K562 (cell line): ENCODE data around the gene MAPK4. TPM values are rescaled to one million over a fixed set of nuclear protein-coding genes. Genes with fewer than 3 reads are reported as not detected.

ENCODE experiments used
- ATAC-seq: fragments of 200-7000 bp; cut with Tn5 transposase; 3 replicates; pipeline ENCODE4 v1.9.1; 2020; ENCODE audit warnings: moderate library complexity
- BruUV-seq: library from RNA; stranded (reverse); fragments of 400-500 nt; replicated peaks from 2 replicates; lab custom pipeline; 2021; lab: Mats Ljungman, UMichigan
- CTCF ChIA-PET: fragments of 300-600 bp; formaldehyde crosslinking; extraction: SDS; loops from one replicate; lab custom pipeline; 2021; ENCODE audit warnings: low intra/inter-chr PET ratio; lab: Yijun Ruan, JAX
- POLR2A ChIA-PET: fragments of 300-600, 350-650 bp; sonication (Branson Sonifier 250); formaldehyde crosslinking; extraction: SDS; loops from one replicate; lab custom pipeline; 2021; ENCODE audit warnings: antibody characterized with exemption, inconsistent platforms; lab: Yijun Ruan, JAX
- DNase-seq, 4 experiments: peaks; one replicate each; pipeline versions ENCODE4 v3.0.0 to v3.0.0-alpha.2; 2011 to 2018; ENCODE audit warnings: low spot score in 3 of 4, mixed read lengths in 3 of 4; ENCODE audit errors: extremely low read depth in 1 of 4
- FAIRE-seq: peaks from 2 replicates; lab custom pipeline; 2011; peaks lifted over from hg19 to GRCh38; lab: Jason Lieb, UNC
- H2AFZ ChIP-seq: 2 replicates; pipeline ENCODE4 v1.6.0; 2011; ENCODE audit warnings: low read depth, low read length, control low read depth, inconsistent platforms
- H3K27ac ChIP-seq: fragments of 200-600 bp; 3 replicates; pipeline ENCODE4 v1.8.0; 2011; ENCODE audit warnings: low read depth, mild to moderate bottlenecking, control low read depth, inconsistent platforms, low read length, moderate library complexity, mixed read lengths; ENCODE audit errors: extremely low read depth
- H3K27me3 ChIP-seq, 2 experiments: fragments of 300-600 bp in 1 of 2; 2 replicates in 1 of 2; 3 replicates in 1 of 2; pipeline versions ENCODE4 v1.6.0 to v1.8.0; 2011; ENCODE audit warnings: inconsistent platforms in 2 of 2, low read length in 2 of 2, mild to moderate bottlenecking in 1 of 2, mixed read lengths in 1 of 2, moderate library complexity in 1 of 2; ENCODE audit not compliant: control insufficient read depth in 2 of 2, insufficient read depth in 2 of 2
- H3K36me3 ChIP-seq: fragments of 300-600 bp; 3 replicates; pipeline ENCODE4 v1.8.0; 2011; ENCODE audit warnings: mild to moderate bottlenecking, low read length, inconsistent platforms; ENCODE audit not compliant: control insufficient read depth, insufficient read depth
- H3K4me1 ChIP-seq, 2 experiments: fragments of 200-600 bp in 1 of 2; replicated peaks in 1 of 2; 2 replicates in 1 of 2; 3 replicates in 1 of 2; pipeline versions ENCODE4 v1.5.1 to v1.8.0; 2011; ENCODE audit warnings: inconsistent platforms in 2 of 2, low read length in 2 of 2, mild to moderate bottlenecking in 1 of 2, mixed read lengths in 1 of 2, moderate library complexity in 1 of 2; ENCODE audit not compliant: control insufficient read depth in 2 of 2, insufficient read depth in 2 of 2
- H3K4me2 ChIP-seq: 2 replicates; pipeline ENCODE4 v1.6.1; 2011; ENCODE audit warnings: low read length, control low read depth, inconsistent platforms, mixed read lengths; ENCODE audit not compliant: insufficient read depth
- H3K4me3 ChIP-seq: fragments of 200-600 bp; sonication (generic), shearing (Covaris generic); 2 replicates; pipeline ENCODE4 v1.5.1; 2016; ENCODE audit warnings: control low read depth, inconsistent platforms
- H3K79me2 ChIP-seq: fragments of 200-600 bp; 3 replicates; pipeline ENCODE4 v1.8.0; 2011; ENCODE audit warnings: low read length, inconsistent platforms; ENCODE audit not compliant: control insufficient read depth, insufficient read depth
- H3K9ac ChIP-seq, 2 experiments: 2 replicates each; pipeline versions ENCODE4 v1.6.0 to v1.6.1; 2011; ENCODE audit warnings: low read depth in 2 of 2, low read length in 2 of 2, control low read depth in 1 of 2, inconsistent platforms in 1 of 2, mild to moderate bottlenecking in 1 of 2, mixed read lengths in 1 of 2; ENCODE audit not compliant: insufficient read depth in 1 of 2
- H3K9me1 ChIP-seq: one replicate; pipeline ENCODE4 v1.6.0; 2011; ENCODE audit warnings: inconsistent platforms, mild to moderate bottlenecking, low read length, moderate library complexity; ENCODE audit not compliant: control insufficient read depth, insufficient read depth
- H3K9me3 ChIP-seq: replicated peaks from 2 replicates; pipeline ENCODE4 v1.5.1; 2011; ENCODE audit warnings: low read depth, low read length, inconsistent platforms; ENCODE audit not compliant: control insufficient read depth, insufficient read depth
- H4K20me1 ChIP-seq: replicated peaks from 2 replicates; pipeline ENCODE4 v1.6.1; 2011; ENCODE audit warnings: low read length, inconsistent platforms, mixed read lengths; ENCODE audit not compliant: control insufficient read depth, insufficient read depth
- ELF1 ChIP-seq: fragments of 200-800 bp; sonication (Bioruptor generic); IDR thresholded peaks from 2 replicates; pipeline ENCODE4 v1.6.1; 2016; ENCODE audit warnings: missing genetic modification characterization, missing compliant biosample characterization
- ELF2 ChIP-seq: fragments of 250-450 bp; sonication (Bioruptor Pico); IDR thresholded peaks from 2 replicates; pipeline ENCODE4 v1.5.0; 2021; ENCODE audit warnings: mild to moderate bottlenecking
- HNRNPH1 ChIP-seq: fragments of 200-400 bp; formaldehyde crosslinking; optimal IDR thresholded peaks from 2 replicates; pipeline ENCODE3; 2017; ENCODE audit warnings: low read depth, mild to moderate bottlenecking, low read length, moderate library complexity
- NUFIP1 ChIP-seq: fragments of 450-650 bp; IDR thresholded peaks from 2 replicates; pipeline ENCODE4 v1.6.1; 2018; ENCODE audit not compliant: partially characterized antibody
- POU5F1 ChIP-seq: fragments of 150-350 bp; IDR thresholded peaks from 2 replicates; pipeline ENCODE4 v1.6.1; 2014; ENCODE audit warnings: borderline replicate concordance, low read length, low read depth, mild to moderate bottlenecking; ENCODE audit not compliant: partially characterized antibody
- RBM14 ChIP-seq: fragments of 200-400 bp; formaldehyde crosslinking; IDR thresholded peaks from 2 replicates; pipeline ENCODE4 v1.6.1; 2018; ENCODE audit warnings: low read depth, mild to moderate bottlenecking, low read length, moderate library complexity, borderline replicate concordance; ENCODE audit not compliant: insufficient read depth
- RBM17 ChIP-seq: fragments of 200-400 bp; formaldehyde crosslinking; IDR thresholded peaks from 2 replicates; pipeline ENCODE4 v1.6.1; 2017; ENCODE audit warnings: low read depth, mild to moderate bottlenecking, low read length, borderline replicate concordance
- SMARCC2 ChIP-seq: fragments of 450-650 bp; IDR thresholded peaks from 2 replicates; pipeline ENCODE4 v1.6.1; 2017; ENCODE audit warnings: antibody characterized with exemption, moderate library complexity, mild to moderate bottlenecking, low read depth
- ZBED1 ChIP-seq: IDR thresholded peaks from 2 replicates; pipeline ENCODE4 v1.6.1; 2014
- ZNF143 ChIP-seq: sonication (generic); formaldehyde crosslinking; IDR thresholded peaks from 2 replicates; pipeline ENCODE4 v1.9.0; 2022; ENCODE audit warnings: mild to moderate bottlenecking, missing genetic modification reagents
- ZNF282 ChIP-seq: sonication (generic); formaldehyde crosslinking; IDR thresholded peaks from 2 replicates; pipeline ENCODE4 v1.8.1; 2023; ENCODE audit warnings: missing genetic modification reagents
- WGBS: fragments of 100-300 bp; shearing (Covaris generic); methylation state at CpG from one replicate; pipeline ENCODE4 v1.1.6; 2016; ENCODE audit warnings: low coverage, mixed read lengths; ENCODE audit not compliant: insufficient coverage; ENCODE audit errors: missing lambda C conversion rate; 5-methylcytosine and 5-hydroxymethylcytosine counted together
- in situ Hi-C: fragments of 300-500 bp; cut with MboI; formaldehyde crosslinking; loops from 4 replicates; pipeline ENCODE4 v1.15.0; 2018; ENCODE audit warnings: inconsistent platforms, mixed read lengths
- intact Hi-C: fragments of 100-400 bp; cut with micrococcal nuclease; formaldehyde crosslinking; loops from 2 replicates; pipeline ENCODE4 v1.14.2; 2022
- polyA plus RNA-seq, 8 experiments: library from polyadenylated mRNA; depleted of rRNA in 4 of 8; stranded (reverse) in 5 of 8; unstranded in 3 of 8; fragments of >200 nt; fragmentation: Nextera tagmentation in 2 of 8; fragmentation: Illumina TruSeq in 1 of 8; extraction: Ambion mirVana in 2 of 8; extraction: Trizol in 1 of 8; gene quantifications; 2 replicates each; pipeline versions ENCODE4 v1.2.1 to v1.2.3, GENCODE V29; 2011 to 2014; ENCODE audit warnings: inconsistent platforms in 1 of 8, missing spikeins in 1 of 8
- total RNA-seq, 7 experiments: library from RNA; depleted of rRNA in 6 of 7; stranded (reverse); fragments of >200 nt in 6 of 7; fragmentation: Illumina TruSeq in 2 of 7; extraction: Trizol in 2 of 7; gene quantifications; 2 replicates each; pipeline versions ENCODE4 v1.2.1 to v1.2.3, GENCODE V29; 2011 to 2021; ENCODE audit warnings: low replicate concordance in 1 of 7
- TF ChIP-seq, protein P1 (sequence below): fragments of 450-650 bp; IDR thresholded peaks from one replicate; pipeline ENCODE4 v1.6.1; 2018; ENCODE audit warnings: mild to moderate bottlenecking, moderate library complexity; ENCODE audit not compliant: partially characterized antibody
- TF ChIP-seq, protein P2 (sequence below): sonication (generic); formaldehyde crosslinking; IDR thresholded peaks from 2 replicates; pipeline ENCODE4 v1.8.0; 2022; ENCODE audit warnings: missing genetic modification reagents, mild to moderate bottlenecking, moderate library complexity, borderline replicate concordance
- TF ChIP-seq, protein P3 (sequence below): fragments of 450-650 bp; IDR thresholded peaks from 2 replicates; pipeline ENCODE4 v1.6.1; 2018; ENCODE audit not compliant: partially characterized antibody

The MAPK4 gene
- total and polyA plus RNA-seq, 9 of the 15 experiments (the other 6 are each of a cell fraction or from before 2014, with no cell fraction given): not detected

DNA sequence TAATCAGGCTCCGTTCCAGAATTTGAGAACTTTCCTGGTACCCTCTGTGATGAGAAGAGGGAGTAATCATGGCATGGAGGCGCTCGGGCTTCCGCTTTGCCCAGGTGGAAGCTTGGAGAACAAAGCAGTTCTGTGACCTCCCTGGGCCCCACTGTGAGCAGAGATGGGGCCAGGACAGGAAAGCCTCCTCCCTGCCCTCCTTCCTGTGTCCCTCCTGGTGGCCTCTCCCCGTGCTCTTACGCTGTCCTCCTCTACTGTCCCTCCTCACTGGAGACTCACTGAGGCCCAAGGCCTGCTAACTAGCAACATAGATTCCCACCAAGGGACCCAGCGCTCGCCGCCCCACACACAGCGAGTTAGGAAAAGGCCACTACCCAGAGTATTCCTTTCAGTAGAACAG, 119.8 kb downstream of the MAPK4 start:
- no peaks in the 10 kb centered on the region for H3K9me1 ChIP-seq
- no peak overlapping the region for H2AFZ ChIP-seq
- H3K79me2 ChIP-seq: no peaks in the 10 kb centered on the region
- intact Hi-C loops (no loop called here), in situ Hi-C loops (no loop called here)
- no peaks in the 10 kb centered on the region for H3K36me3 ChIP-seq
- no peak overlapping the region for H3K4me2 ChIP-seq
- ChIA-PET CTCF (no interaction called here), POLR2A (no interaction called here)
- H3K4me1 ChIP-seq: no peaks in the 10 kb centered on the region
- no peak overlapping the region for H3K4me3 ChIP-seq
- H3K27me3 ChIP-seq: no peaks in the 10 kb centered on the region; a peak in 2 of 5 replicates
- no peak for ATAC-seq
- WGBS: 0% methylated on average over 5 of the region's 10 CpGs
- no peaks in the 10 kb centered on the region for H3K9me3 ChIP-seq
- TF ChIP-seq SMARCC2 (no peak), NUFIP1 (no peak), HNRNPH1 (no peak), ZNF282 (no peak), ZBED1 (no peak), ELF2 (CRISPR knock-in tag) (no peak), POU5F1 (no peak), ELF1 (tag) (no peak), RBM17 (no peak), RBM14 (no peak), ZNF143 (CRISPR knock-in tag) (no peak)
- TF ChIP-seq, protein P1, sequence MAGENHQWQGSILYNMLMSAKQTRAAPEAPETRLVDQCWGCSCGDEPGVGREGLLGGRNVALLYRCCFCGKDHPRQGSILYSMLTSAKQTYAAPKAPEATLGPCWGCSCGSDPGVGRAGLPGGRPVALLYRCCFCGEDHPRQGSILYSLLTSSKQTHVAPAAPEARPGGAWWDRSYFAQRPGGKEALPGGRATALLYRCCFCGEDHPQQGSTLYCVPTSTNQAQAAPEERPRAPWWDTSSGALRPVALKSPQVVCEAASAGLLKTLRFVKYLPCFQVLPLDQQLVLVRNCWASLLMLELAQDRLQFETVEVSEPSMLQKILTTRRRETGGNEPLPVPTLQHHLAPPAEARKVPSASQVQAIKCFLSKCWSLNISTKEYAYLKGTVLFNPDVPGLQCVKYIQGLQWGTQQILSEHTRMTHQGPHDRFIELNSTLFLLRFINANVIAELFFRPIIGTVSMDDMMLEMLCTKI: no peak
- TF ChIP-seq, protein P2, sequence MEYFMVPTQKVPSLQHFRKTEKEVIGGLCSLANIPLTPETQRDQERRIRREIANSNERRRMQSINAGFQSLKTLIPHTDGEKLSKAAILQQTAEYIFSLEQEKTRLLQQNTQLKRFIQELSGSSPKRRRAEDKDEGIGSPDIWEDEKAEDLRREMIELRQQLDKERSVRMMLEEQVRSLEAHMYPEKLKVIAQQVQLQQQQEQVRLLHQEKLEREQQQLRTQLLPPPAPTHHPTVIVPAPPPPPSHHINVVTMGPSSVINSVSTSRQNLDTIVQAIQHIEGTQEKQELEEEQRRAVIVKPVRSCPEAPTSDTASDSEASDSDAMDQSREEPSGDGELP (CRISPR knock-in tag): no peak
- TF ChIP-seq, protein P3, sequence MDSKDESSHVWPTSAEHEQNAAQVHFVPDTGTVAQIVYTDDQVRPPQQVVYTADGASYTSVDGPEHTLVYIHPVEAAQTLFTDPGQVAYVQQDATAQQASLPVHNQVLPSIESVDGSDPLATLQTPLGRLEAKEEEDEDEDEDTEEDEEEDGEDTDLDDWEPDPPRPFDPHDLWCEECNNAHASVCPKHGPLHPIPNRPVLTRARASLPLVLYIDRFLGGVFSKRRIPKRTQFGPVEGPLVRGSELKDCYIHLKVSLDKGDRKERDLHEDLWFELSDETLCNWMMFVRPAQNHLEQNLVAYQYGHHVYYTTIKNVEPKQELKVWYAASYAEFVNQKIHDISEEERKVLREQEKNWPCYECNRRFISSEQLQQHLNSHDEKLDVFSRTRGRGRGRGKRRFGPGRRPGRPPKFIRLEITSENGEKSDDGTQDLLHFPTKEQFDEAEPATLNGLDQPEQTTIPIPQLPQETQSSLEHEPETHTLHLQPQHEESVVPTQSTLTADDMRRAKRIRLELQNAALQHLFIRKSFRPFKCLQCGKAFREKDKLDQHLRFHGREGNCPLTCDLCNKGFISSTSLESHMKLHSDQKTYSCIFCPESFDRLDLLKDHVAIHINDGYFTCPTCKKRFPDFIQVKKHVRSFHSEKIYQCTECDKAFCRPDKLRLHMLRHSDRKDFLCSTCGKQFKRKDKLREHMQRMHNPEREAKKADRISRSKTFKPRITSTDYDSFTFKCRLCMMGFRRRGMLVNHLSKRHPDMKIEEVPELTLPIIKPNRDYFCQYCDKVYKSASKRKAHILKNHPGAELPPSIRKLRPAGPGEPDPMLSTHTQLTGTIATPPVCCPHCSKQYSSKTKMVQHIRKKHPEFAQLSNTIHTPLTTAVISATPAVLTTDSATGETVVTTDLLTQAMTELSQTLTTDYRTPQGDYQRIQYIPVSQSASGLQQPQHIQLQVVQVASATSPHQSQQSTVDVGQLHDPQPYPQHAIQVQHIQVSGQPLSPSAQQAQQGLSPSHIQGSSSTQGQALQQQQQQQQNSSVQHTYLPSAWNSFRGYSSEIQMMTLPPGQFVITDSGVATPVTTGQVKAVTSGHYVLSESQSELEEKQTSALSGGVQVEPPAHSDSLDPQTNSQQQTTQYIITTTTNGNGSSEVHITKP: no peak
- no peaks in the 10 kb centered on the region for H4K20me1 ChIP-seq
- no peak overlapping the region for H3K9ac ChIP-seq
- no peak overlapping the region for H3K27ac ChIP-seq
- no peak for FAIRE-seq
- no TSS peak for BruUV-seq
- no peak for DNase-seq
